ENCODE data around the gene MRPS23.

The MRPS23 gene

GRCh38 chr17:57803021-57803420, 46.8 kb downstream of the MRPS23 start:
- DNase-seq (ENCODE audit: low read depth, low spot score): no peak

- DNase-seq (ENCODE audit: low read depth, low spot score): no peak
Measured at GRCh38 chr17:57801044-57801711, 48.7 kb downstream of the MRPS23 start.

GRCh38 chr17:57794841-57795240, 55.0 kb downstream of the MRPS23 start:
- DNase-seq (ENCODE audit: low read depth, low spot score): no peak

GRCh38 chr17:57788725-57789124, 61.1 kb downstream of the MRPS23 start:
- no peak for DNase-seq (ENCODE audit: low read depth, low spot score)

- DNase-seq (ENCODE audit: low read depth, low spot score): no peak
Measured at GRCh38 chr17:57785022-57785421, 64.8 kb downstream of the MRPS23 start.

All from iPS DF 19.7 (cell line).